Measurements from ENCODE around the gene LYL1. TPM values are rescaled to one million over a fixed set of nuclear protein-coding genes. Genes with fewer than 3 reads are reported as not detected.

Gene LYL1
- total RNA-seq, 1 experiment from 2014 or later, result 0.63 TPM

- Mint-ChIP-seq H3K4me3 (peak overlapping the region; percentile 46 to 93), H3K4me1 (peaks cover 46 to 51% of the 10 kb centered on the region in 2 experiments), H3K36me3 (ENCODE audit: insufficient read depth in 1 of 3, low read depth in 3 of 3) (peaks cover 7 to 47% (median 36%) of the 10 kb centered on the region in 3 experiments; a peak in 6 of 7 replicates), H3K9me3 (peaks cover 0 to 1% of the 10 kb centered on the region in 2 experiments; a peak in 2 of 5 replicates), H3K27me3 (ENCODE audit: low read depth) (no peaks in the 10 kb centered on the region), H3K27ac (peak overlapping the region in 2 of 3 experiments; percentile 84 to 86; a peak in 3 of 7 replicates)
- Histone ChIP-seq H3K23me2 (ENCODE audit: insufficient read length, low read depth, low read length, poor library complexity, severe bottlenecking) (peaks cover 8% of the 10 kb centered on the region), H3K27ac (ENCODE audit: insufficient read length, low read depth, low read length) (no peak overlapping the region), H3T11ph (ENCODE audit: low read length) (no peak overlapping the region), H2AFZ (ENCODE audit: low read length) (no peak overlapping the region), H2BK12ac (ENCODE audit: insufficient read length, low read depth, low read length) (no peak overlapping the region), H2BK120ac (ENCODE audit: low read depth, low read length, poor library complexity, severe bottlenecking) (no peak overlapping the region), H3K4me2 (ENCODE audit: insufficient read depth, insufficient read length, low read length) (no peak overlapping the region), H2AK5ac (ENCODE audit: insufficient read length, low read length) (no peak overlapping the region), H2BK5ac (ENCODE audit: insufficient read length, low read length) (no peak overlapping the region), H4K20me1 (ENCODE audit: control insufficient read depth, insufficient read depth, insufficient read length) (no peaks in the 10 kb centered on the region), H2BK20ac (ENCODE audit: low read depth, low read length, poor library complexity, severe bottlenecking) (no peak overlapping the region), H3K79me1 (ENCODE audit: insufficient read depth, low read depth, low read length, poor library complexity, severe bottlenecking) (peaks cover 2% of the 10 kb centered on the region), H3K18ac (ENCODE audit: insufficient read length, low read depth, low read length) (no peak overlapping the region), H4K8ac (replicated peaks; ENCODE audit: insufficient read length, low read depth, low read length) (no peak overlapping the region), H3K4me1 (ENCODE audit: insufficient read depth, low read length) (peaks cover 11% of the 10 kb centered on the region; the same call in 1 of the 2 replicates), H3K9ac (ENCODE audit: extremely low read depth, insufficient read length, low read length) (peak overlapping the region; percentile 20), H3K56ac (ENCODE audit: insufficient read length, low read depth, low read length) (no peak overlapping the region), H3K27me3 (ENCODE audit: insufficient read depth, low read length) (no peaks in the 10 kb centered on the region), H3K79me2 (ENCODE audit: insufficient read depth, low read length) (peaks cover 57% of the 10 kb centered on the region), H4K5ac (ENCODE audit: insufficient read length, low read depth, low read length) (no peak overlapping the region), H2BK15ac (ENCODE audit: low read depth, low read length) (no peak overlapping the region), H3K9me3 (ENCODE audit: control insufficient read depth, low read depth, low read length) (no peaks in the 10 kb centered on the region), H3K14ac (ENCODE audit: insufficient read depth, low read length) (no peak overlapping the region), H3K4ac (ENCODE audit: low read depth, low read length) (no peak overlapping the region), H3K23ac (ENCODE audit: insufficient read length, low read depth, low read length) (no peak overlapping the region), H4K91ac (ENCODE audit: insufficient read length, low read depth, low read length) (no peak overlapping the region)
- no CpG with 5 or more reads among the region's 10 CpGs for WGBS (ENCODE audit: extremely low coverage, insufficient read length, low lambda C conversion rate)
- no peak for DNase-seq
- TF ChIP-seq, protein P1, sequence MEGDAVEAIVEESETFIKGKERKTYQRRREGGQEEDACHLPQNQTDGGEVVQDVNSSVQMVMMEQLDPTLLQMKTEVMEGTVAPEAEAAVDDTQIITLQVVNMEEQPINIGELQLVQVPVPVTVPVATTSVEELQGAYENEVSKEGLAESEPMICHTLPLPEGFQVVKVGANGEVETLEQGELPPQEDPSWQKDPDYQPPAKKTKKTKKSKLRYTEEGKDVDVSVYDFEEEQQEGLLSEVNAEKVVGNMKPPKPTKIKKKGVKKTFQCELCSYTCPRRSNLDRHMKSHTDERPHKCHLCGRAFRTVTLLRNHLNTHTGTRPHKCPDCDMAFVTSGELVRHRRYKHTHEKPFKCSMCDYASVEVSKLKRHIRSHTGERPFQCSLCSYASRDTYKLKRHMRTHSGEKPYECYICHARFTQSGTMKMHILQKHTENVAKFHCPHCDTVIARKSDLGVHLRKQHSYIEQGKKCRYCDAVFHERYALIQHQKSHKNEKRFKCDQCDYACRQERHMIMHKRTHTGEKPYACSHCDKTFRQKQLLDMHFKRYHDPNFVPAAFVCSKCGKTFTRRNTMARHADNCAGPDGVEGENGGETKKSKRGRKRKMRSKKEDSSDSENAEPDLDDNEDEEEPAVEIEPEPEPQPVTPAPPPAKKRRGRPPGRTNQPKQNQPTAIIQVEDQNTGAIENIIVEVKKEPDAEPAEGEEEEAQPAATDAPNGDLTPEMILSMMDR (conservative IDR thresholded peaks at IDR 0.05), result no peak
Observed at GRCh38 chr19:13120817-13121216, 18.2 kb upstream of the LYL1 start.

Measured in H9 (cell line).